ENCODE data around the gene RNF44.

Gene RNF44

GRCh38 chr5:176561259-176561658 is 24.1 kb upstream of the RNF44 start:
- H3K27me3 ChIP-seq (ENCODE audit: insufficient read depth, poor library complexity, severe bottlenecking): no peaks in the 10 kb centered on the region
- H3K4me3 ChIP-seq (replicated peaks; ENCODE audit: insufficient read depth, low read length): no peak overlapping the region
- no peak for DNase-seq (ENCODE audit: low read depth in 1 of 2, low spot score in 1 of 2)
- no peak overlapping the region for H3K27ac ChIP-seq (replicated peaks)
- no peak for TF ChIP-seq SPI1 (IDR thresholded peaks at IDR 0.05; ENCODE audit: borderline replicate concordance, low read depth)
- TF ChIP-seq GABPA (IDR thresholded peaks at IDR 0.05; ENCODE audit: low read depth): no peak

- H3K27me3 ChIP-seq (ENCODE audit: insufficient read depth, poor library complexity, severe bottlenecking): no peaks in the 10 kb centered on the region
- TF ChIP-seq GABPA (IDR thresholded peaks at IDR 0.05; ENCODE audit: low read depth): no peak
- no peak for TF ChIP-seq POLR2AphosphoS5 (IDR thresholded peaks at IDR 0.05; ENCODE audit: low read depth)
- no peak for TF ChIP-seq REST (IDR thresholded peaks at IDR 0.05; ENCODE audit: insufficient replicate concordance, low read depth)
- TF ChIP-seq CTCF (IDR thresholded peaks at IDR 0.05; ENCODE audit: insufficient read depth, low read length): no peak
- TF ChIP-seq SPI1 (IDR thresholded peaks at IDR 0.05; ENCODE audit: borderline replicate concordance, low read depth): no peak
- DNase-seq (ENCODE audit: low read depth in 1 of 2, low spot score in 1 of 2): no peak
- no peak overlapping the region for H3K27ac ChIP-seq (replicated peaks)
- H3K4me3 ChIP-seq (replicated peaks; ENCODE audit: insufficient read depth, low read length): no peak overlapping the region
Measured at GRCh38 chr5:176560364-176560763, 23.2 kb upstream of the RNF44 start.

- no peak overlapping the region for H3K27ac ChIP-seq (replicated peaks)
- H3K4me3 ChIP-seq (replicated peaks; ENCODE audit: insufficient read depth, low read length): no peak overlapping the region
- DNase-seq (ENCODE audit: low read depth in 1 of 2, low spot score in 1 of 2): no peak
- TF ChIP-seq SPI1 (IDR thresholded peaks at IDR 0.05; ENCODE audit: borderline replicate concordance, low read depth) (no peak), GABPA (IDR thresholded peaks at IDR 0.05; ENCODE audit: low read depth) (no peak)
- no peaks in the 10 kb centered on the region for H3K27me3 ChIP-seq (ENCODE audit: insufficient read depth, poor library complexity, severe bottlenecking)
Measured at GRCh38 chr5:176559683-176560082, 22.5 kb upstream of the RNF44 start.

GRCh38 chr5:176557846-176558245 is 20.6 kb upstream of the RNF44 start:
- Histone ChIP-seq H3K4me3 (replicated peaks; ENCODE audit: insufficient read depth, low read length) (no peak overlapping the region), H3K27me3 (ENCODE audit: insufficient read depth, poor library complexity, severe bottlenecking) (no peaks in the 10 kb centered on the region), H3K27ac (replicated peaks) (no peak overlapping the region)
- TF ChIP-seq SPI1 (IDR thresholded peaks at IDR 0.05; ENCODE audit: borderline replicate concordance, low read depth): no peak
- TF ChIP-seq POLR2AphosphoS5 (IDR thresholded peaks at IDR 0.05; ENCODE audit: low read depth): no peak
- no peak for TF ChIP-seq GABPA (IDR thresholded peaks at IDR 0.05; ENCODE audit: low read depth)
- TF ChIP-seq REST (IDR thresholded peaks at IDR 0.05; ENCODE audit: insufficient replicate concordance, low read depth): no peak
- no peak for TF ChIP-seq CTCF (IDR thresholded peaks at IDR 0.05; ENCODE audit: insufficient read depth, low read length)
- DNase-seq (ENCODE audit: low read depth in 1 of 2, low spot score in 1 of 2): no peak
